ENCODE results near the gene GALNTL6.
A peak's percentile ranks its signal among the peaks of the same experiment; 100 is the strongest.

Gene GALNTL6

GRCh38 chr4:172129593-172129992, 316.4 kb downstream of the GALNTL6 start:
- TF ChIP-seq CTCF (conservative IDR thresholded peaks at IDR 0.05): no peak
- H3K27ac ChIP-seq: no peak overlapping the region

- no peak for TF ChIP-seq CTCF (conservative IDR thresholded peaks at IDR 0.05)
- H3K27ac ChIP-seq: no peak overlapping the region
Observed at GRCh38 chr4:172134521-172134920, 321.3 kb downstream of the GALNTL6 start.

GRCh38 chr4:172141025-172141424, 327.8 kb downstream of the GALNTL6 start:
- no peak overlapping the region for H3K27ac ChIP-seq
- TF ChIP-seq CTCF (conservative IDR thresholded peaks at IDR 0.05): no peak

GRCh38 chr4:172142281-172142741, 329.1 kb downstream of the GALNTL6 start:
- no peak for TF ChIP-seq CTCF (conservative IDR thresholded peaks at IDR 0.05)
- no peak overlapping the region for H3K27ac ChIP-seq

GRCh38 chr4:172143605-172144314, 330.6 kb downstream of the GALNTL6 start:
- no peak for TF ChIP-seq CTCF (conservative IDR thresholded peaks at IDR 0.05)
- no peak overlapping the region for H3K27ac ChIP-seq

GRCh38 chr4:172147687-172148086, 334.5 kb downstream of the GALNTL6 start:
- H3K27ac ChIP-seq: no peak overlapping the region
- TF ChIP-seq CTCF (conservative IDR thresholded peaks at IDR 0.05): 0 out of 2 replicates have a peak, but pooled peaks have one; percentile 18

- no peak for TF ChIP-seq CTCF (conservative IDR thresholded peaks at IDR 0.05)
- H3K27ac ChIP-seq: no peak overlapping the region
Observed at GRCh38 chr4:172149329-172149728, 336.1 kb downstream of the GALNTL6 start.

All from VCaP (cell line).